HG02763 (cell line): ENCODE results near the gene C17orf107.
"Not testable (repeated sequence)": the region's sequence is repeated elsewhere in the genome, so short reads cannot be mapped to it uniquely, and the experiment has no call there.

Experiments used
- ATAC-seq: cut with Tn5 transposase; IDR thresholded peaks from one replicate; pipeline ENCODE4 v1.9.1; 2021; ENCODE audit warnings: mild to moderate bottlenecking, moderate library complexity; ENCODE audit not compliant: unreplicated experiment

Gene C17orf107

DNA sequence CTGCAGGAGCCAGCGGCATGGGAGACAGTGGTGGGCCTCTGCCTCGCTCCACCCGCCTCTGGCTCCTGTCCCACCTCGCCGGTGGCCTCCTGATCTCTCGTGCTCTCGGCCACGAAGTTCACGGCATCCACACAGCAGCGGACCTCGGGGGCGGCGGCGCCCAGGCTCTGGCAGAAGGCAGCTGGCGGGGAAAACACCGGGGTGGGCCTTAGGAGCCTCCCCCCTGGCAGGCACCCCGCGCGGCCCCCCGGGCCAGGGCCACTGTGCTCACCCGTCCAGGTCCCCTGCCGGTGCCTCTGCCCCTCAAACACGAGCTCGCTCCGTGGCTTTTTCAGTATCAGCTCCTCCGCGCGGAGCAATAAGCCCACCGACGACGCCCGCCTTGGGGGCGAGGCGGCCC is 409 bp upstream of the C17orf107 start:
- no peak for ATAC-seq

DNA sequence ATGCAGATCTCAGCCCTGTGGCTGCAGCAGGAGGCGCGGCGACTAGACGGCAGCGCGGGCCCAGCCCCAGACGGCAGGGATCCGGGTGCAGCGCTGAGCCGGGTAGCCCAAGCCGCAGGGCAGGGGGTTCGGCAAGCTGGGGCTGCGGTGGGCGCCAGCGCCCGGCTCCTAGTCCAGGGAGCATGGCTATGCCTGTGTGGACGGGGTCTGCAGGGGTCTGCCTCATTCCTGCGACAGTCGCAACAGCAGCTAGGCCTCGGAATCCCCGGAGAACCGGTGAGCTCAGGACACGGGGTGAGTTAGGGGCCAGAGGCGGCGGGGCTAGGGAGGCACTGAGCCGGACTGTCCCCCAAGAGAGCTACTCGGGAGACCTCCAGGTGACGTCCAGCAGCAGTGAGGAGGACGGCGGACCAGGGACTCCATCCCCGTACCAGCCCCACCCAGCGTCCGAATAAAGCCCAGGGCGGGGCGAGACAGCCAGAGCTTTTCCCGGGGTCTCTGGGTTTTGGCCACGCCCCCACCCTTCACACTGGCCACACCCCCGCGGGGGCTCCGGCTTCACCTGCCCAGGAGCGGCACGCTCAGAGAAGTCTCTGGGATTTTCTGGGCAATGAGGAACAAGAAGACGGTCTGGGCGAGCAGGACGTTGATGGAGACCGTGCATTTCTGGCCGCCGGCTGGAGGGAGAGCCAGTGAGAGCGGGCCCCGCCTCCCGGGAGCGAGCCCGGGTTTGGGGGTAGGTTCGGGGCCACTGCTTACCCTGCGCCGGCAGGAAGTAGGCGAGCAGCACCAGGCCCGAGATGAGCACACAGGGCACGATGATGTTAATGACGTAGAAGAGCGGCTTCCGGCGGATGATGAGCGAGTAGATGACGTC is 1.1 kb downstream of the C17orf107 start:
- ATAC-seq = no peak

DNA sequence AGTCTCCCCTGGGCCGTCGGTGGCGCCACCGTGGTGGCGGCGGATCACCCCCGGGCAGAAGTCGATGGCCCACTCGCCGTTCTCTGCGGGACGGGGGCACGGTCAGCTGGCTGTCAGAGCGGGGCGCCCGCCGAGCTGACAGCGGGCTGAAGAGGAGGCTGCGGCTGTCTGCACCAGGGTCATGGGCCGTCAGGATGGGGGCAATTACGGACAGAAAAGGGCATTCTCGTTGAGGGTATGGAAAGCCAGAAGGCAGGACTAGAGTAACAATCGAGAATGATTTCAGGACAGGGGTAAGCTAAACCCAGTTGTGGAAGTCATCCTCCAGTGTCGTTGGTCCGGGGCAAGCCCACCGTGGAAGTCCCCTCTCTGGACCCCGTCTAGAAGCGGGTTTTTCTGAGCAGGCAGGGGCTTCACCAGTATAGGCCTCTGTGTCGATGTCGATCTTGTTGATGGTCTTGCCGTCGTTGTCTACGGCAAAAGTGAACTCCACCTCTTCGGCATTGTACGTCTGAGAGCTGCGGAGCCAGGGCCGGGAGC is 1.8 kb downstream of the C17orf107 start:
- no peak for ATAC-seq

DNA sequence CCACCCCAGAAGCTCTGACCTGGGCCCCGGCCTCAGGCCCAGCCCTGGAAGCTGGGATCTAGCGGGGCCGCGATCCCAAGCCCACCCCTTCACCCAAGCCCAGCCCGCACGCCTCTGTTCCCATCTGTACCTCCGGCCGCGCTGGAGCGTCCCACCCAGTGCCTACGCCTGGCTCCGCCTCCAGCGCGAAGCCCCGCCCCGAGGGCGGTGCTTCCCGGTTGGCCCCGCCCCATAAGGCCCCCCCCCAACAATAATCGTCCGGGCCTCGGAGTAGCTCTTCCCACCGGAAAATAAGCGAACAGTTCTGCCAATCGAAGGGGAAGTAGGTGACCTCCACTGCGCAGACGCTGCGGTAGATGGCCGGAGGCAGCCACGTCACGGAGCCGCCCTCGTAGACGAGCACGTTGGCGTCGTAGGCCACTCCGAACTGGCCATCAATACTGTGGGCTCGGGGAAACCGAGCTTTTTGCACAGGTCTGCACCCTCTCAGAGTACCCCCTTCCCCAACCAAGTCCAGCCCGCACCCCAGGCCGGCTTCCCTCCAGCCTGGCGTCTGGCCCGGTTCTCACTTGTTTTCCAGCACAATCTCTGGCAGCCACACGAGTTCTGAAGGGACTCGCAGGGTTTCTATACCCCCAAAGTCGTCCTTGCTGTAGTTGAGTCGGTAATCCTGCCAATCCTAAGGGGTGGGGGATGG is 2.5 kb downstream of the C17orf107 start:
- no peak for ATAC-seq

DNA sequence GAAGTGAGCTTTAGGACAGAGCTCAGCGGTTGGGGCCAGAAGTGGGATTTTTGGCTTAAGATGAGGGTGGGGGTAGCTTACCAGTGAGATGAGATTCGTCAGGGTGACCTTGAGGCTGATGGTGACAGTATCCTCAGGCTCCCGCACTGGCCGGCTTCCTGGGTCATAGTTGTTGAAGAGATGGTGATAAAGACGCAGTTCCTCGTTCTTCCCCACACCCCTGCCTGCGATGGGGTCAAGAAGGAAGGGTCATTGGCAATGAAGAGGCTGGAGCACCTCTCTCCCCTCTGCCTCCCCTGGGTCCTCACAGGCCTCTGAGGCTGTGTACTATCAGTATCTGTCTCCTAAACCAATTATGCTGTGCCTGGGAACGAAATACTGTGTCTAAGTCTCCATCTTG is 3.2 kb downstream of the C17orf107 start:
- no peak for ATAC-seq

DNA sequence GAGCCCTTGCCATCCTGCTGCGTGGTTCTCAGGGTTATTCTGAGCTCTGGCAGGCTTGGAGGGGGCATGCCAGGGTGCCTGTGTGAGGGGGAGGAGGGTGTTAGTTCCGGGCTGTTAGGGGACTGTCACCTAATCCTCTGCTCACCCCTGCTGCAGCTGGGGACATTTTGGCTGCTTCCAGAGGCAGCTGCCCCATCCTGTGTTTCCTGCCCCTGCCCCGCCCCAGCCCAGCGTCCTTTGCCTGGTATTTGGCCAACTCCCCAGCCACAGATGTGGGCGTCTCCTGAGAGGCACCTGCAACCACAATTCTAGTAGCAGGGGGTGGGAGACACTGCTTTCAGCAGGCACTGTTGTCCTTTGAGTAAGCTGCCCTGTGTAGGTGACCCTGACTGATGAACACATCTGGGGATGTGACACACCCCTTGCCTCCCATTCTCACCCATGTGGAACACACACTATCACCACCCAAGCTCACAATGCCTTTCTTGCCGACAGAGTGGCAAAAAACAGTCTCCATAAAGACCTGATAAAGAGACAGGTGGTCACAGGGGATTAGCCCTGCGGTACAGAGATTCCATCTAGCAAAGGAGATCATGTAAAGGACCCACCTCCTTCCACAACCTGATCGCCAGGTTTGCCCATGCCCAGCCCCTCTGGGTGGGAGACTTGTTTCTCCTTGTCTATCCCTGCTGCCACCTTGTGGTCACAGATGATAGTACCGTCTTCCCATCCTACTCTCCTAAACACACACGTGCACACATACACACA is 3.9 kb downstream of the C17orf107 start, which contains the start of gene CHRNE:
Gene CHRNE (minus strand): TSS at position 48 of the 768 bp plus-strand sequence. CDS start 35 bp downstream, at position 13.
- no peak for ATAC-seq

DNA sequence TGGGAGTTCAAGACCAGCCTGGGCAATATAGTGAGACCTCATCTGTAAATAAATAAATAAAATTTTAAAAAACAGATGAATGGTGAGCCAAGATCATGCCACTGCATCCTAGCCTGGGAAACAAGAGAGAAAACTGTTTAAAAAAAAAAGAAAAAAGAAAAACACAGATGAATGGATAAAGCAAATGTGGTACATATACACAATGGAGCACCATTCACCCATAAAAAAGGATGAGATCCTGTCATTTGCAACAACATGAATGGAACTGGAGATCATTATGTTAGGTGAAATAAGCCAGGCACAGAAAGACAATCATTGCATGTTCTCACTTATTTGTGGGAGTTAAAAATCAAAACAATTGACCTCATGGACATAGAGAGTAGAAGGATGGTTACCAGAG is 7.3 kb downstream of the C17orf107 start:
- ATAC-seq = not testable (repeated sequence)

DNA sequence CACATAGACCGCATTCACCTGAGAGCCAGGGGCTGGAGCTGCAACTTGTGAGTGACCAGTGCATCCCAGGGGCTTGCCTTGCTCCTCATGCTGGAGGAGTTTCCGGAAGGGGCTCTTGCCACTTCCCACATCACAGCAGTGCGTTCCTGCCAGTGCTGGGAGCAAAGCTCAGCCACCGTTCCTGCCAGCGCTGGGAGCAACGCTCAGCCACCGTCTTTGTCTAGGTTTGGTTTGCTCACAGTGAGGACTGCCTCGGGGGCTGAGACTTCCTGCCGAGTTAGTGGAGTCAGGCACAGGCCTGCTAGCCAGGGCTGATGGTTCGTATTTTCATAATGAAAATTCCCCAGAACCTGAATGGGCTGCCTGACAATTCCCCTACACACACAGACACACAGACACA is 9.0 kb downstream of the C17orf107 start:
- no peak for ATAC-seq

DNA sequence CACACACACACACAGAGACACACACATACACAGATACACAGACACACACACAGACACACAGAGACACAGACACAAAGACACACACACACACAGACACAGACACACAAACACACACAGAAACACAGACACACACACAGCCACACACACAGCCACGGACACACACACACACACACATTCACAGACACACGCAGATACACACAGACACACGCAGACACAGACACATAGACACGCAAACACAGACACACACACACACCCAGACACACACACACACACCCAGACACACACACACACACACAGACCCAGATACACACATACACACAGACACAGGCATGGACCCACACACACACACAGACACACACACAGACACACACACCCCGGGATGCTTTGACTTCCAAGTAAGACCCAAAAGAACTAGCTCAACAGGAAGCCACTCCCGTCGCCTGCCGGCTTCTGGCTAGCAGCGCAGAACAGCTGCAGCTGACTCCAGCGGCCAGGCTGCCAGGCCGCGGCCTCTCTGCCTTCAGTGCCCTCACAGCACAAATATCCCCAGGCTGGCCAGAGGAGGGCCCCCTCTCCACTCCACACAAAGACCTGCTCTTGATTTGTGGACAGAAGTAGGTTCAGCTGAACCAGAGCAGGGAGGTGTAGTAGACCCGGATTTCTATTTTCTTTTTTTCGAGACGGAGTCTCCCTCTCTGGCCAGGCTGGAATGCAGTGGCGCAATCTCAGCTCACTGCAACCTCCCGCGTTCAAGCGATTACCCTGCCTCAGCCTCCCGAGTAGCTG is 9.6 kb downstream of the C17orf107 start:
- ATAC-seq = no peak

DNA sequence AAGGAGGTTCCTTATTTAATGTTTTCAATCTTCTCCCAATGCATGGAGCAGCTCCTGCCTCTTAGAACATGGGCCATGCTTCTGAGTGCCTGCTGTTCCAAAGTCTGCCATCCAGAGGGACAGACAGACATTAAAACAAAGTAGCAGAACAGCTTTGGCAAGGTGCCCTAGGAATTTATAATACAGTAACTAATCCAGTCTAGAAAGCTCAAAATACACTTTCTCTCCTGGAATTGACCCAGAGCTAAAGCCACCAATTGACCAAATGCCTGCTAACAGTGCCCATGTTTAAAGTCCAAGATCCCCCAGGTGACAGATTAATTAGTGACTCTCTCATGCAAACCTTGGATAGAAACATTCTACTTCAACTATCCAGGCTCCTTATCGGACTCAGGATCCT is 14.7 kb downstream of the C17orf107 start:
- no peak for ATAC-seq

DNA sequence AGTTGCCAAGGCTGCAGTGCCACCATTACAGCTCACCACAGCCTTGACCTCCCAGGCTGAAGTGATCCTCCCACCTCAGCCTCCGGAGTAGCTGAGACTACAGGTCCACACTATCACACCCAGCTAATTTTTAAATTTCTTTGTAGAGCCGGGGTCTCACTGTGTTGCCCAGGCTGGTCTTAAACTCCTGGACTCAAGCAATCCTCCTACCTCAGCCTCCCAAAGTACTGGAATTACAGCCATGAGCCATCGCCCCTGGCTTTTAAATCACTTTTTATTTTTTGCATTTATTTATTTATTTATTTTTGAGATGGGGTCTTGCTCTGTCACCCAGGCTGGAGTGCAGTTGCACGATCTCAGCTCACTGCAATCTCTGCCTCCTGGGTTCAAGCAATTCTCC is 15.2 kb downstream of the C17orf107 start:
- not testable (repeated sequence) for ATAC-seq

DNA sequence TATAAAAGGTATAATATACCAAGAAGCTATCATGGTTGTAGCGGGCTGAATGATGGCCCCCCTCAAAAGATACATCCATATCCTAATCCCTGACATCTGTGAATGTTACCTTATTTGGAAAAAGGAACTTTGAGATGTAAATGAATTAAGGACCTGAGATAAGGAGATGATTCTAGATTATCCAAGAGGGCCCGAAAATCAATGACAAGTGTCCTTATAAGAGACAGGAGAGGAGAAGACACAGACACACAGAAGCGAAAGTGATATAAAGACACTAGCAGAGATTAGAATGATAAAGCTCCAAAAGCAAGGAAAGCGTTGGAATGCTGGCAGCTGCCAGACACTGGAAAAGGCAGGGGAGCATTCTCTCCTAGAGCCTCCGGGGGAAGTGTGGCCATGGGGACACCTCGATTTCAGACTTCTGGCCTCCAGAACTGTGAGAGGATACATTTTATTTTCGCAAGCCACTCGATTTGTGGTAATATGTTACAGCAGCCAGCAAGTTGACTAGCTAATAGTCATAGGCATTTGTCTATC is 20.2 kb downstream of the C17orf107 start:
- ATAC-seq = no peak

DNA sequence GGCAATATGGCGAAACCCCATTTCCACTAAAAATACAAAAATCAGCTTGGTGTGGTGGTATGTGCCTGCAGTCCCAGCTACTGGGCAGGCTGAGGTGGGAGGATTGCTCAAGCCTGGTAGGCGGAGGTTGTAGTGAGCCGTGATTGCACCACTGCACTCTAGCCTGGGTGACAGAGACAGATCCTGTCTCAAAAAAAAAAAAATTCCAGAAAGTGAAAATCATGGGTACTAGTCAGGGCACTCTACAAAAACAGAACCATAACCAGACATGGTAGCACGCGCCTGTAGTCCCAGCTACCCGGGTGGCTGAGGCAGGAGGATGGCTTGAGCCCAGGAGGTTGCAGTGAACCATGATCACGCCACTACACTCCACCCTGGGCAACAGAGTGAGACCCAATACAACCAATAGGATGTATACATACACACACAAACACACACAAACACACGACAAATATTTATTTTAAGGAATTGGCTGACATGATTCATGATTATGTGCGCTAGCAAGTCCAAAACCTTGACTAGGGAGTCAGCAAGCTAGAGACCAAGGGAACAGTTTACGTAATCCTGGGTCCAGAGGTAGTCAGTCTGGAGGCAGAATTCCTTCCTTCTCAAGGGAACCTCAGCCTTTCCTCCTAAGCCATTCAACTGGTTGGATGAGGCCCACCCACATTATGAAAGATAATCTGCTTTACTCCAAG is 21.2 kb downstream of the C17orf107 start:
- ATAC-seq = no peak

DNA sequence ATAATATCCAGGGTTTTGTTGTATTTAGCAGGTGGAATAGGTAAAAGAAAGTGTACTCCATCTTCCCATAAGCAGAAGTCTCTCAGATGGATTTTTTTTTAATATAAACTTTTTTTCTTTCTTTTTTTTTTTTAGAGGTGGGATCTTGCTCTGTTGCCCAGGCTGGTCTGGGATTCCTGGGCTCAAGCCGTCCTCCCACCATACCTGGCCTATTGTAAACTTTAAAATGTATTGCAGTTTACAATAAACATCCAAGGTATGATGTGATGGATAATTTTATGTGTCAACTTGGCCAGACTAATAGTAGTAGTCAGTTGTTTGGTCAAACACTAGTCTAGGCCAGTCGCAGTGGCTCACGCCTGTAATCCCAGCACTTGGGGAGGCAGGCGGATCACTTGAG is 22.0 kb downstream of the C17orf107 start:
- ATAC-seq = no peak

DNA sequence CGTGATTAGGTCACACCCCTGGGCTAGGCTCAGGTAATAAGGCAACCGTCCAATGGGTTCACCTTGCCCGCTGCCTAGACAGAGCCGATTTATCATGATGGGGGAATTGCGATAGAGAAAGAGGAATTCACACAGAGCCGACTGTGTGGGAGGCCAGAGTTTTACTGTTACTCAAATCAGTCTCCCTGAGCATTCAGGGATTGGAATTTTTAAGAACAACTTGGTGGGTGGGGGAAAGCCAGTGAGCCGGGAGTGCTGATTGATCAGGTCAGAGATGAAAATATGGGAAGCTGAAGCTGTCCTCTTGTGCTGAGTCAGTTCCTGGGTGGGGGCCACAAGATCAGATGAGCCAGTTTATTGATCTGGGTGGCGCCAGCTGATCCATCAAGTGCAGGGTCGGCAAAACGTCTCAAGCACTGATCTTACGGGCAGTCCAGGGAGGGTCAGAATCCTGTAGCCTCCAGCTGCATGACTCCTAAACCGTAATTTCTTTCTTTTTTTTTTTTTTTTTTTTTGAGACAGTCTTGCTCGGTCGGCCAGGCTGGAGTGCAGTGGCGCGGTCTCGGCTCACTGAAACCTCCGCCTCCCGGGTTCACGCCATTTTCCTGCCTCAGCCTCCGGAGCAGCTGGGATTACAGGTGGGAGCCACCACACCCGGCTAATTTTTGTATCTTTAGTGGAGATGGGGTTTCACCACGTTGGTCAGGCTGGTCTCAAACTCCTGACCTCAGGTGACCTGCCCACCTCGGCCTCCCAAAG is 27.4 kb downstream of the C17orf107 start:
- not testable (repeated sequence) for ATAC-seq

DNA sequence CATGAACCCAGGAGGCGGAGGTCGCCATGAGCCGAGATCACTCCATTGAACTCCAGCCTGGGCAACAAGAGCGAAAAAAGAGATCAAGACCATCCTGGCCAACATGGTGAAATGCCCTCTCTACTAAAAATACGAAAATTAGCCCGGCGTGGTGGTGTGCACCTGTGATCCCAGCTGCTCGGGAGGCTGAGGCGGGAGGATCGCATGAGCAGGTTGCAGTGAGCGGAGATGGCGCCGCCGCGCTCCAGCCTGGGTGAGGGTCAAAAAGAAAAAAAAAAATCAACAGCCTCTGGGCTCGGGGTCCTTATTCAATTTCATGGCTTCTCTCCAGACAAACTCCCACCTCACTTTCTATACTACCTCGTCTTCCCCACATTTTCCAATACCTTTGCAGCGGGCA is 29.5 kb downstream of the C17orf107 start:
- ATAC-seq = no peak

DNA sequence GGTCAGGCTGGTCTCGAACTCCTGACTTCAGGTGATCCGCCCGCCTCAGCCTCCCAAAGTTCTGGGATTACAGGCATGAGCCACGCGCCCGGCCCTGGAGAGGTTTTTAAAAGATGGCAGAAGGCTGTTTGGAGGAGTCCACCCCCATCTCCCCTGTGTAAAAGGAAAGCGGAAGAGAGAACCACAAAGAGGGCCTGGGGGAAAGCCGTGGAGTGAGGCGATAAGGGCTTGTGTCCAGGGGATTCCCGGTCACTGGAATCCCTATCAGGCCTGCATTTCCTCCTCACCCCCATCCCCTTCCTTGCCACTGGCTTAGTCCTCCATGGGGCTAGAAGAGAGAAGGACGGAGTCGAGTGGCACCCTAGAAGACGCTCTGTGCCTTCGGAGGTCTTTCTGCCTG is 32.6 kb downstream of the C17orf107 start, which contains the start of gene GP1BA:
Gene GP1BA (plus strand): TSS at position 315 of the 400 bp plus-strand sequence. CDS start 328 bp downstream, outside the sequence.
- ATAC-seq = no peak

DNA sequence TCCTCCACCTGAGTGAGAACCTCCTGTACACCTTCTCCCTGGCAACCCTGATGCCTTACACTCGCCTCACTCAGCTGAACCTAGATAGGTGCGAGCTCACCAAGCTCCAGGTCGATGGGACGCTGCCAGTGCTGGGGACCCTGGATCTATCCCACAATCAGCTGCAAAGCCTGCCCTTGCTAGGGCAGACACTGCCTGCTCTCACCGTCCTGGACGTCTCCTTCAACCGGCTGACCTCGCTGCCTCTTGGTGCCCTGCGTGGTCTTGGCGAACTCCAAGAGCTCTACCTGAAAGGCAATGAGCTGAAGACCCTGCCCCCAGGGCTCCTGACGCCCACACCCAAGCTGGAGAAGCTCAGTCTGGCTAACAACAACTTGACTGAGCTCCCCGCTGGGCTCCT is 33.4 kb downstream of the C17orf107 start:
- ATAC-seq = no peak

DNA sequence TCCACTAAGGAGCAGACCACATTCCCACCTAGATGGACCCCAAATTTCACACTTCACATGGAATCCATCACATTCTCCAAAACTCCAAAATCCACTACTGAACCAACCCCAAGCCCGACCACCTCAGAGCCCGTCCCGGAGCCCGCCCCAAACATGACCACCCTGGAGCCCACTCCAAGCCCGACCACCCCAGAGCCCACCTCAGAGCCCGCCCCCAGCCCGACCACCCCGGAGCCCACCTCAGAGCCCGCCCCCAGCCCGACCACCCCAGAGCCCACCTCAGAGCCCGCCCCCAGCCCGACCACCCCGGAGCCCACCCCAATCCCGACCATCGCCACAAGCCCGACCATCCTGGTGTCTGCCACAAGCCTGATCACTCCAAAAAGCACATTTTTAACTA is 34.3 kb downstream of the C17orf107 start:
- no peak for ATAC-seq
